Fibroblast of lung (primary cell): ENCODE results near the gene MAGI2.

Experiments
- EZH2 ChIP-seq: IDR thresholded peaks from 2 replicates; pipeline ENCODE4 v1.5.1; 2012; ENCODE audit warnings: low read length, control low read depth, mild to moderate bottlenecking; ENCODE audit errors: missing control alignments
- TF ChIP-seq, protein P1 (sequence below), 2 donors: IDR thresholded peaks in 1 of 2; conservative IDR thresholded peaks in 1 of 2; 1 replicate in 1 of 2; 2 replicates in 1 of 2; pipeline ENCODE4 v1.5.1; 2011 to 2012; ENCODE audit warnings: low read length in 2 of 2, control low read depth in 1 of 2, inconsistent platforms in 1 of 2, low read depth in 1 of 2, mild to moderate bottlenecking in 1 of 2

DNA sequence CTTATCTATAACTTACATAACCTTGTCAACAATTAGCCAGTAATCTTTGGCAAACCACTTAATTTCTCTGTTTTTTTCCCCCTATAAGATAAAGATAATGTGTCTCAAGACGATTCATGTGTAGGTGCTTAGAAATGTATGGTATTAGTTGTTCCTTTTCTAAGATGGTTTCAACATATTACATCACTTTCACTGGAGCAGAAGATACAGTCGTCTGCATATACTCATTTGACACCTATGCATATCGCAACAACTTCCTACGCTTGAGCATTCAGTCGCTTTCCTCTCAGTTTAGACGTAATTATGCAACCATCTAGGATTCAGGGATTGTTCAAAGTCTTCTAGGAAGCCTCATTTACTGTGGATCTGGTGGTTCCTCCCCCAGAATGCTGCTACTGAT is 1258.2 kb downstream of the MAGI2 start:
- TF ChIP-seq EZH2: no peak
- TF ChIP-seq, protein P1, sequence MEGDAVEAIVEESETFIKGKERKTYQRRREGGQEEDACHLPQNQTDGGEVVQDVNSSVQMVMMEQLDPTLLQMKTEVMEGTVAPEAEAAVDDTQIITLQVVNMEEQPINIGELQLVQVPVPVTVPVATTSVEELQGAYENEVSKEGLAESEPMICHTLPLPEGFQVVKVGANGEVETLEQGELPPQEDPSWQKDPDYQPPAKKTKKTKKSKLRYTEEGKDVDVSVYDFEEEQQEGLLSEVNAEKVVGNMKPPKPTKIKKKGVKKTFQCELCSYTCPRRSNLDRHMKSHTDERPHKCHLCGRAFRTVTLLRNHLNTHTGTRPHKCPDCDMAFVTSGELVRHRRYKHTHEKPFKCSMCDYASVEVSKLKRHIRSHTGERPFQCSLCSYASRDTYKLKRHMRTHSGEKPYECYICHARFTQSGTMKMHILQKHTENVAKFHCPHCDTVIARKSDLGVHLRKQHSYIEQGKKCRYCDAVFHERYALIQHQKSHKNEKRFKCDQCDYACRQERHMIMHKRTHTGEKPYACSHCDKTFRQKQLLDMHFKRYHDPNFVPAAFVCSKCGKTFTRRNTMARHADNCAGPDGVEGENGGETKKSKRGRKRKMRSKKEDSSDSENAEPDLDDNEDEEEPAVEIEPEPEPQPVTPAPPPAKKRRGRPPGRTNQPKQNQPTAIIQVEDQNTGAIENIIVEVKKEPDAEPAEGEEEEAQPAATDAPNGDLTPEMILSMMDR (conservative IDR thresholded peaks at IDR 0.05 in 1 of 2, IDR thresholded peaks at IDR 0.05 in 1 of 2; ENCODE audit: low read depth in 1 of 2, low read length in 2 of 2): no peak
